CD4-positive, alpha-beta T cell treated with Interleukin-1 beta for 1 hour (primary cell): Measurements from ENCODE around the gene SPDYE6.
"Not testable (repeated sequence)": the region's sequence is repeated elsewhere in the genome, so short reads cannot be mapped to it uniquely, and the experiment has no call there.

ENCODE experiments used
- DNase-seq, 2 donors: peaks; one replicate each; pipeline ENCODE4 v3.0.0-alpha.2; 2020 to 2022

Gene SPDYE6

DNA sequence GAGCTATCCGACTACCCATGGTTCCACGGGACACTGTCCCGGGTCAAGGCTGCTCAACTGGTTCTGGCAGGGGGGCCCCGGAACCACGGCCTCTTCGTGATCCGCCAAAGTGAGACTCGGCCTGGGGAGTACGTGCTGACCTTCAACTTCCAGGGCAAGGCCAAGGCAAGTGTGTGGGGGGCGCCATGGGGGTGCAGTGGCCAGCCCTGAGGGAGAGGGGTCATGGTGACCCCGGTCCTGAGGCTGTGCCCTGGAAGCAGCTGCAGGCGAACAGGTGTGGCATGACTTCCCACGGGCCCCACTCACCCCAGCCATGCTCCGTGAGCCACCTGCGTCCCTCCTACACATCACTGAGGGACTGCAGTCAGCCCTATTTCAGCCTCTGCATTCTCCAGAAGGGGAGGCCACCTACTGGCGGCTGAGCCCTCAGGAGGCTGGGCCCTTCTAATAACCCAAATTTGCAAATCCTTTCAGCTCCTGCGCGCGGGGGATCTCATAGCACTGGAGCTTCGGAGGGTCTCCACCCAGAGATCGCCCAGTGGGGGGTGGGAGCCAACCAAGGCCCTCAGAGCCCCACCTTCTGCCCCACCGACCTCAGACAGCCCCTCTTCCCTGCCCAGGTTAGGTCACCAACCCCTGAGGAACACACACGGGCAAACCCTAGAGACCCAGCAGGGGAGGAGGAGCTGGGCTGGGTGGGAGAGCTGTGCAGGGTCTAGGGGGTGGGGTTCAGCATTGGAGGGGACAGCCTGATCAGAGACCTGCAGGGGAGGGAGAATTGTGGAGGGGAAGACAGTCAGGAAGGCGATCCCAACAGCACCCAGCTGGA lies 38.8 kb downstream of the SPDYE6 start:
- no peak for DNase-seq

DNA sequence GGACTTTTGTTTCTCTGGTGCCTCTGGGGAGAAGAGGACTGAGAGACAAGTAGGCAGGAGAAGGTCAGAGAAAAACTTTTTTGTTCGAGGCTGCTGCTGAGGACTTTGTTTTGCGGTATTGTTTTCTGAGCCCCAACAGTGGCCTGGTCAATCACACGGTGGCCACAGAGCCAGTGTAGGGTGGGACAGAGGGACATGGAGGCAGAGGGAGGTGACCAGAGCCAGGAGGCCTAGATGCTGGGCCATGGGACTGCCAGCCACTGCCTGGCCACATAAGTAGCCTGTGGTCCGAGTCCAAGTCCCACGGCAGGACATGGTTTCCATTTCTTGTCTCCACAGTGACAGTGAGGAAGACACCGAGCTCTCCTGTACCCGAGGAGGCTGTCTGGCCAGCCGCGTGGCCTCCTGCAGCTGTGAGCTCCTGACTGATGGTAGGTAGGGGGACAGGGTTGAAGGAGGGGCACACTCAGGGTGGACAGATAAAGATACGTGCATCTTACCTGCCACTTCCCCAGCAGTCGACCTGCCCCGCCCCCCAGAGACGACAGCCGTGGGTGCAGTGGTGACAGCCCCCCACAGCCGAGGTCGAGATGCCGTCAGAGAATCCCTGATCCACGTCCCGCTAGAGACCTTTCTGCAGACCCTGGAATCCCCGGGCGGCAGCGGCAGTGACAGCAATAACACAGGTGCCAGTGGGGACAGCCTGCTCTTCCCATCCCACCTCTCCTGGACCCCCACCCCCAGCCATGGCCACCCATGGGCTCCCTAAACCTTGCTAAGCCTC lies 42.1 kb downstream of the SPDYE6 start:
- no peak for DNase-seq

DNA sequence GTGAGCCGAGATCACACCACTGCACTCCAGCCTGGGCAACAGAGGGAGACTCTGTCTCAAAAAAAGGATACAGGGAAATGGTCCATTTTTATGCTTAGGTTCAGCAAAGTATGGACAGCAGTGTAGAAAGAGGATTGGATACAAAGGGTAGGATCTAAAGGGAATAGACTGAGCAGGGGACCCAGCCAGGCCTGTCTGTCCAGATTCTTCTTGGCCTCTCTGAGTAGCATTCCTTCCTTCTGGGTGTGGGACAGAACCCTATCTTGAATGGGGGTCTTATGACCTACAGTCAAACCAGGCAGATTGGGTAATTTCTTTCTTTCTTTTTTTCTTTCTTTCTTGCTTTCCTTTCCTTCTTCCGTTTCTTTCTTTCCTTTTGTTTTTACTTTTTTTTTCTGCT lies 43.9 kb downstream of the SPDYE6 start:
- no peak for DNase-seq

DNA sequence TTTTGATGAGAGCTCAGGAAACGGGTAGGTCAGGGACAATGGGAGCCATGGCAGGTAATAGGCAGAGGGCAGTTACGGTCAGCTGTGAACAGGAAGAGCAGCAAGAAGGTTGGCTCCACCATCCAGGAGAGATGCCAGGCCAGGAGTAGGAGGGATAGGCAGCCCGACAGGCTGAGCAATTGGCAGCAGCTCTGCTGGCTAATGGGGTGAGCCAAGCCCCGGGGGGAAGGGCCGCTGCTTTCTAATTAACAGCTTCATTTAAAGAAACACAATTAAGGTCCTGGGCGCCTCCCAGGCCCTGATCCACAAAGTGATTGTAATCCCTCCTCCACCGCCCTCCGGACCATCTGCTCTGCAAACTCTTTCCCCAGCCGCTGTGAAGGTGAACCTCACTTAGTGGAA lies 45.8 kb downstream of the SPDYE6 start:
- DNase-seq, result no peak

DNA sequence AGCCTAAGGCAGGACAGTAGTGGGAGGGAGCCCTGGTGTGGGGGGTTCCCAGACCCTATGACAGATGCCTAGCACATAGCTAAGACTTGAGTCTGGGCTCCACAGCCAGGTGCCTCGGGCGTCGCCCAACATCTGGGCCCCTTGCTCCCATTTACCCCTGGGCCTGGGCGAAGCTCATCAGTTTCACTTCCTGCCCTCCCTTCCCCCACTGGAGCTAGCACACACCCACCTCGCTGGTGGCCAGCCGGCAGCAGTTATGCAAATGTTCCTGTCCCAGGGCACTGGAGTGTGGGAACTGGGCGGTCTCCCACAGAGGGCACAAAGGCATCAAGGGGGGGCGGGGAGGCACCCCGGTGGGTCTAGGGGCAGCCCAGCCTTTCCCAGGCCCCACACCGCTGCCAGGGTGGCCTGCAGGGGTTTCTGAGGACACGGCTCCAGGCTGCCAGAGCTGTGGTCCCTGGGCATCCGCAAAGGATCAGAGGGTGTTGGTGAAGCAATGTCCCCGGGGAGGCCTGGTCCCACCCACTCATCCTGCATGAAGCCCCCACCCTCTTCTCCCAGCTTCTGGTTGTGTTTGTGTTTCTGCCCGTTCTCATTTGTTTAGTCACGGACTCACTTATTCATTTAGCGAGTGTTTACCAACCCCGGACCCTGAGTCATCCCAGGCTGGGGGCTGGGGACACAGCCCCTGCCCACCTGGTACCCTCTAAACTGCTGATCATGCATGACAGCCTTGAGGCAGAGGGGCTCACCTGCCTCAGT lies 49.1 kb downstream of the SPDYE6 start:
- DNase-seq, result peak; percentile 43 to 85

DNA sequence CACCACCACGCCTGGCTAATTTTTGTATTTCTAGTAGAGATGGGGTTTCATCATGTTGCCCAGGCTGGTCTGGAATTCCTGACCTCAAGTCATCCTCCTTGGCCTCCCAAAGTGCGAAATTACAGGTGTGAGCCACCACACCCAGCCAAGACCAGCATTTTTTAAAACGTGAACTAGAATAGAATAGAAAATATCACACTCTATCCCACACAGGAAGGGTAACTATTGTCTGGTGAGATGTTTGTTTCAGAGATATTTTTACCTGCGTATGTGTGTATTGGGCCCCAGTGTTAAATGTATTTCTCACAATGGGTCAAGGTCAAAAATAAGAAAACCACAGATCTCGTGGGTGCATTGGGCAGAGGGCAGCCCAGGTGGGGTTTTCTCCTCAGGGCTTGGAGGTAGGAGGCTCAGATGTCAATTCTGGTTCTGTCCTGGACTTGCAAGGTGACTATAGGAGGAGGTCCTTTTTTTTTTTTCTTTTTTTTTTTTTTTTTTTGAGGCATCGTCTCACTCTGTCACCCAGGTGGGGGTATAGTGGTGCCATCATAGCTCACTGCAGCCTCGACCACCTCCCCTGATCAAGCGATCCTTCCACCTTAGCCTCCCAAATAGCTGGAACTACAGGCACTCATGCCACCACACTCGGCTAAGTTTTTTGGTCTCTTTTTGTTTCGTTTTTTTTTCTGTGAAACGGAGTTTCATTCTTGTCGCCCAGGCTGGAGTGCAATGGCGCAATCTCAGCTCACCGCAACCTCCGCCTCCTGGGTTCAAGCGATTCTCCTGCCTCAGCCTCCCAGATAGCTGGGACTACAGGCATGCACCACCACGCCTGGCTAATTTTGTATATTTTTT lies 50.6 kb downstream of the SPDYE6 start:
- no peak for DNase-seq

DNA sequence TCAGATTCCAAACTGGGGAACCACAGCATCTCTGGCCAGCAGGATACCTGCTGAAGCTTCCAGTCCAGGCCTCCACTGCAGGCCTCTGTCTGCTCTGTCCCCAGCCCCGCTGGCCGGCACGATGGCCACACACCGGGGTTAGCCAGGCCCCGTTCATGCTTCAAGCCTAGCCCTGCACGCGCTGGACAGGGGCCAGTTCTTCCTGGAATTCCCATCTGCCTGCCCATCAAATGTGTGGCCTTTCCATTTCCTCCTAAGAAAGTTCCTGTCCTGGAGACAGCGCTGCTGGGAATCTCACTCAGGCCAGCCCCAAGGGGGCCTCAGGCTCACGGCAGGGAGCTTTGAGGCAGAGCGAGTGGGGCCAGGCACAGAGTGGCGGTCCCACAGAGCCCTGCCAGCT lies 51.6 kb downstream of the SPDYE6 start:
- DNase-seq, result no peak

DNA sequence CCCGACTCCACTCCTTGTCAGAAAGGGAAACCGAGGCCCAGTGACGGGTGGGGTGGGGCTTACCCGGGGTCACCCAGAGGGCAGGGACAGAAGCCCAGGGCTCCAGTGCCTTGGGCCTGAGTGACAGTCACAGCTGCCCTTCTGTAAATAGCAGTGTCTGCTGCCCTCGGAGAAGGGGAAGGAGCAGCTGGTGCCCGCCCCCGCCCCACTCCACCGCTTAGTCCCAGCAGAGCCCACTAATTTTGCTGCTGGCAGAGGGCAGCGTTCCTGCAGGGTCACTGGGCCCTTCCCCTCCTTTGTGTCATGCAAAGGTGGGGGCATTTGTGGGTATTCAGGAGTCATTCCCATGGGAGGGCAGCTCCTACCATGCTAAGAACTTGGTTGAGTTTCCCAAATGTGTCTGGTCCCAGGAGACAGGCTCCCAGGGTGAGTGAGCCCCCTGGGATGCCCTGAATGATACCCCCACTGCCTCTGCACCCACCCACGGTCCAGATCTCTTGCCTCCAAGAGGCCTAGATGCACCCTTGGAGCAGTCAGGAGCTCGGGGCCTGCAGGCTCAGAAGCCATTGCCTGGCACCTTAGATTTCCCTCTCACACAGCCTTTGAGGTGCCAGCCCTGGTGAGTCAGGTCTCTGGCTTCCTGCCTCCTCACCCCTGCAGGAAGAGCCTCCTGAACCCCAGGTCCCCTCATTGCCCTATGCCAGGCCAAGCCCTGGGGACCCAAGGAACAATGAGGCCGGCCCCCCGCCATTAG lies 52.4 kb downstream of the SPDYE6 start:
- DNase-seq, result no peak

DNA sequence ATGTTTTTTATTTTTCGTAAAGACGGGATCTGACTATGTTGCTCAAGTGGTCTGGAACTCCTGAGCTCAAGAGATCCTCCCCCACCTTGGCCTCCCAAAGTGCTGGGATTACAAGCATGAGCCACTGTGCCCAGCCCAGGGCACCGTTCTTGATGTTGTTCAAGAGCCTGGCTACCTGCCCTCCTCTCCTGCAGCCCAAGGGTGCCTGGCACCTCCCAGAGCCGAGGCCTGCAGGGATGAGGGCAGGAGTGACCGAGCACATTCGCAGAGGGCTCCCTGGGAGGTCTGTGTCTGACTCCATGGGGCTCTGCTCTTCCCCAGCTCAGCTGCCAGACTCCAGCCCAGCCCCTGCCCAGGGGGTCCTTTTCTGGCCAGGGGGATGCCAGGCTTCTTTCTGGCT lies 54.2 kb downstream of the SPDYE6 start:
- DNase-seq, result no peak

DNA sequence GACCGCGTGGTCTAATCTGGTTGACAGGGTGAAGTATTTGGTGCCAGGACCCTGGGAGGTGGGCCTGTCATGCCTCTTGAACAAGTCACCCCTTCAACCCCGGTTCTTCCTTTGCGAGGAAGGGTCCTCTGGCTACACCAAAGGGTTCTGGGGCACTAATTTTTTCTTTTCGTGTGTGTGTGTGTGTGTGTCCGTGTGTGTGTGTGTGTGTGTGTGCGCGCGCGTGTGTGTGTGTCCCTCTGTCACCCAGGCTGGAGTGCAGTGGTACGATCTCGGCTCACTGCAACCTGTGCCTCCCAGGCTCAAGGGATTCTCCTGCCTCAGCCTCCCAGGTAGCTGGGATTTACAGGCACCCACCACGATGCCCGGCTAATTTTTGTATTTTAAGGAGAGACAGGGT lies 54.9 kb downstream of the SPDYE6 start:
- not testable (repeated sequence) for DNase-seq

DNA sequence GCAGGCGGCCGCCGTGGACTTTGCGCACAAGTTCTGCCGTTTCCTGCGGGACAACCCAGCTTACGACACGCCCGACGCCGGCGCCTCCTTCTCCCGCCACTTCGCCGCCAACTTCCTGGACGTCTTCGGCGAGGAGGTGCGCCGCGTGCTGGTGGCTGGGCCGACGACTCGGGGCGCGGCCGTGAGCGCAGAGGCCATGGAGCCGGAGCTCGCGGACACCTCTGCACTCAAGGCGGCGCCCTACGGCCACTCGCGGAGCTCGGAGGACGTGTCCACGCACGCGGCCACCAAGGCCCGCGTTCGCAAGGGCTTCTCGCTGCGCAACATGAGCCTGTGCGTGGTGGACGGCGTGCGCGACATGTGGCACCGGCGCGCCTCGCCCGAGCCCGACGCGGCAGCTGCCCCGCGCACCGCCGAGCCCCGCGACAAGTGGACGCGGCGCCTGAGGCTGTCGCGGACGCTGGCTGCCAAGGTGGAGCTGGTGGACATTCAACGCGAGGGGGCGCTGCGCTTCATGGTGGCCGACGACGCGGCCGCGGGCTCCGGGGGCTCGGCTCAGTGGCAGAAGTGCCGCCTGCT lies 55.5 kb downstream of the SPDYE6 start:
- DNase-seq, result no peak

DNA sequence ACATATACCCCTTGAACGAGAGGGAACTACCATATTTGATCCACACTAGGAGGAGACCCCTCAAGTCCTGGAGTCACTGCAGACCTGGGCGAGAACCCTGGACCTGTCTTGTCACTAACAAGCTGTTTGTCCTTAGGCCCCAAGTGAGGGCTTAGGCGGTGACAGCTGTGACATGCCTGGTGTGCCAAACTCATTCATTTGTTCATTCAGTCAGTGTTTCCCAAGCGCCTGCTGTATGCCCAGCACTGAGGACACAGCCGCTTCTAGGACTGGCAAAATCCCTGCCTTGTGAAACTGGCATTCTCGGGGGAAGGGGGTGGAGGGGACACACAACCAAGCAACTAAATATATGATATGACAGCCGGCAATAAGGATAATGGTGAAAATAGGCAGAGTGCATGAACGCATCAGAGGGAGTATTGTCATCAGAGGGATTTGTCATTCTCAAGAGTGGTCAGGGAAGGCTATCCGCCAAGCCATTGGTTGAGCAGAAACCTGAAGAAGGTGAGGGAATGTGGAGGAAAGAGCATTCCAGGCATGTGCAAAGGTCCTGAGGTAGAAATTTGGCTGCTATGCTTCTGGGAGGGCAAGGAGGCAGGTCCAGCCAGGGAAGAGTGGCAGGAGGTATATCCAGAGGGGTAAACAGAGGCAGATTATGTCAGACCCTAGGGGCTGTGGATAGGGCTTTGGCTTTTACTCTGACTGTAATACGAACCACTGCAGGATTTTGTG lies 58.6 kb downstream of the SPDYE6 start:
- no peak for DNase-seq

DNA sequence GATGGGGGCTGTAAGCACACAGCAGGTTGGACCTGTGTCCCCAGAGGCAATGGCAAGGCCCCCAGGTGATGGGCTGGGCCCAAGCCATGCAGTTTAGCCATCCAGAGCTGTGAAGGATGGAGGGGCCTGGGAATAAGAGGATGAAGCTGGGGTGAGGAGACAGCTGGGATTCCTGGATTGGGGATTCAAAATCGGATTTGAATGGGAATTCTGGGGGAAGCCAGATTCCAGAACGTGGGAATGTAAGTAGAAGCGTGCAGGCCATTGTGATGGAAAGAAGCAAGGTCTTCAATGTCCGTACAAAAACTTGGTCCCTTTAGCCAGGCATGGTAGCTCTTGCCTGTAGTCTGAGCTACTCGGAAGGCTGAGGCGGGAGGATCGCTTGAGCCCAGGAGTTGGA lies 59.7 kb downstream of the SPDYE6 start:
- no peak for DNase-seq

DNA sequence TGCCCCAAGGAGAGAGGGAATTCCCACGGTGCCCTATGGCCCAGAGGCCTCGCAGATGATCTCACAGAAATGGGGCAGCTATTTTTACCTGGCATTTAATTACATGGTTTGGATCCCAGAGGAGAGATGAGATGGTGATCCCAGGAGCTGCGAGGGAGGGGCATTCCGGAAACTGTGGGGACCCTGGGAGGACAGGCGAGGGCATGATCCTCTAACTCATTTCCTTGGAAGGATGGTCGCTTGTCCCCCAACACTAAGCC lies 60.1 kb downstream of the SPDYE6 start:
- no peak for DNase-seq
